ENCODE data around the gene PIK3R1. TPM values are rescaled to one million over a fixed set of nuclear protein-coding genes. Genes with fewer than 3 reads are reported as not detected.

PIK3R1 gene
- total and polyA plus RNA-seq, 4 donors, result 22.6 to 123 (median 47.3) TPM

DNA sequence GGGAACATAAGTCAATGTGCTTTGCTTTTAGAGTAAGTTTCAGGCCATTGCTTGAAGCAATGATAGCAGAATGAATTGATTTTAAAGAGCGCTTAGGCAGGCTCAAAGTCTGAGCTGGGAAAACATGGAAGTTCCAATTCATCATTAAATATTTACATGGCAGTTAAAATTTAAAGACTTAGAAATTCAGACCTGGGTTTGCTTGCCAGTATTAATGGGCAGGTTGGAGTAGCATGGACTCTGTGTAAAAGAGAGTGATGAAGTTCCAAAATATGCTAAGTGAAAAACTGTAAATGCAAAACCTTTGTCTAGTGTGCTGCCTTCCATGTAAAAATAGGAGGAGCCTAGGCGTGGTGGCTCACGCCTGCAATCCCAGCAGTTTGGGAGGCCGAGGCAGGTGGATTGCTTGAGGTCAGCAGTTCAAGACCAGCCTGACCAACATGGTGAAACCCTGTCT is 48.3 kb upstream of the PIK3R1 start:
- WGBS, result 36% methylated on average over 4 of the region's 4 CpGs
- no peak overlapping the region for H3K9ac ChIP-seq (ENCODE audit: low read depth in 1 of 2, low read length in 2 of 2)
- no peaks in the 10 kb centered on the region for H3K9me3 ChIP-seq (ENCODE audit: control insufficient read depth in 4 of 4, low read length in 3 of 4)
- no peaks in the 10 kb centered on the region for H3K27me3 ChIP-seq (ENCODE audit: control insufficient read depth in 4 of 4, insufficient read depth in 4 of 4, low read length in 3 of 4)
- TF ChIP-seq FOXA1 (IDR thresholded peaks at IDR 0.05) (no peak), RAD21 (IDR thresholded peaks at IDR 0.05) (peak in 1 of 2 donors; percentile 64), ATF3 (IDR thresholded peaks at IDR 0.05) (peak; percentile 59), MAX (IDR thresholded peaks at IDR 0.05) (peak; percentile 75), SP1 (IDR thresholded peaks at IDR 0.05) (peak; percentile 89), YY1 (IDR thresholded peaks at IDR 0.05) (peak; percentile 93), TAF1 (conservative IDR thresholded peaks at IDR 0.05) (peak; percentile 57), JUND (IDR thresholded peaks at IDR 0.05) (peak in 1 of 2 donors; percentile 86), GABPA (IDR thresholded peaks at IDR 0.05 in 1 of 2, conservative IDR thresholded peaks at IDR 0.05 in 1 of 2) (no peak), EGR1 (IDR thresholded peaks at IDR 0.05; ENCODE audit: low read depth in 2 of 2) (peak in 1 of 2 donors; percentile 56), HNF4G (IDR thresholded peaks at IDR 0.05) (peak; percentile 69), RXRA (IDR thresholded peaks at IDR 0.05) (peak; percentile 62 to 85), NR2F2 (IDR thresholded peaks at IDR 0.05) (no peak), FOXA2 (IDR thresholded peaks at IDR 0.05) (peak; percentile 77), HNF4A (conservative IDR thresholded peaks at IDR 0.05) (peak; percentile 92 to 93)
- TF ChIP-seq, protein P1, sequence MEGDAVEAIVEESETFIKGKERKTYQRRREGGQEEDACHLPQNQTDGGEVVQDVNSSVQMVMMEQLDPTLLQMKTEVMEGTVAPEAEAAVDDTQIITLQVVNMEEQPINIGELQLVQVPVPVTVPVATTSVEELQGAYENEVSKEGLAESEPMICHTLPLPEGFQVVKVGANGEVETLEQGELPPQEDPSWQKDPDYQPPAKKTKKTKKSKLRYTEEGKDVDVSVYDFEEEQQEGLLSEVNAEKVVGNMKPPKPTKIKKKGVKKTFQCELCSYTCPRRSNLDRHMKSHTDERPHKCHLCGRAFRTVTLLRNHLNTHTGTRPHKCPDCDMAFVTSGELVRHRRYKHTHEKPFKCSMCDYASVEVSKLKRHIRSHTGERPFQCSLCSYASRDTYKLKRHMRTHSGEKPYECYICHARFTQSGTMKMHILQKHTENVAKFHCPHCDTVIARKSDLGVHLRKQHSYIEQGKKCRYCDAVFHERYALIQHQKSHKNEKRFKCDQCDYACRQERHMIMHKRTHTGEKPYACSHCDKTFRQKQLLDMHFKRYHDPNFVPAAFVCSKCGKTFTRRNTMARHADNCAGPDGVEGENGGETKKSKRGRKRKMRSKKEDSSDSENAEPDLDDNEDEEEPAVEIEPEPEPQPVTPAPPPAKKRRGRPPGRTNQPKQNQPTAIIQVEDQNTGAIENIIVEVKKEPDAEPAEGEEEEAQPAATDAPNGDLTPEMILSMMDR (IDR thresholded peaks at IDR 0.05; ENCODE audit: low read depth, low read length, missing input control), result no peak
- TF ChIP-seq, protein P2, sequence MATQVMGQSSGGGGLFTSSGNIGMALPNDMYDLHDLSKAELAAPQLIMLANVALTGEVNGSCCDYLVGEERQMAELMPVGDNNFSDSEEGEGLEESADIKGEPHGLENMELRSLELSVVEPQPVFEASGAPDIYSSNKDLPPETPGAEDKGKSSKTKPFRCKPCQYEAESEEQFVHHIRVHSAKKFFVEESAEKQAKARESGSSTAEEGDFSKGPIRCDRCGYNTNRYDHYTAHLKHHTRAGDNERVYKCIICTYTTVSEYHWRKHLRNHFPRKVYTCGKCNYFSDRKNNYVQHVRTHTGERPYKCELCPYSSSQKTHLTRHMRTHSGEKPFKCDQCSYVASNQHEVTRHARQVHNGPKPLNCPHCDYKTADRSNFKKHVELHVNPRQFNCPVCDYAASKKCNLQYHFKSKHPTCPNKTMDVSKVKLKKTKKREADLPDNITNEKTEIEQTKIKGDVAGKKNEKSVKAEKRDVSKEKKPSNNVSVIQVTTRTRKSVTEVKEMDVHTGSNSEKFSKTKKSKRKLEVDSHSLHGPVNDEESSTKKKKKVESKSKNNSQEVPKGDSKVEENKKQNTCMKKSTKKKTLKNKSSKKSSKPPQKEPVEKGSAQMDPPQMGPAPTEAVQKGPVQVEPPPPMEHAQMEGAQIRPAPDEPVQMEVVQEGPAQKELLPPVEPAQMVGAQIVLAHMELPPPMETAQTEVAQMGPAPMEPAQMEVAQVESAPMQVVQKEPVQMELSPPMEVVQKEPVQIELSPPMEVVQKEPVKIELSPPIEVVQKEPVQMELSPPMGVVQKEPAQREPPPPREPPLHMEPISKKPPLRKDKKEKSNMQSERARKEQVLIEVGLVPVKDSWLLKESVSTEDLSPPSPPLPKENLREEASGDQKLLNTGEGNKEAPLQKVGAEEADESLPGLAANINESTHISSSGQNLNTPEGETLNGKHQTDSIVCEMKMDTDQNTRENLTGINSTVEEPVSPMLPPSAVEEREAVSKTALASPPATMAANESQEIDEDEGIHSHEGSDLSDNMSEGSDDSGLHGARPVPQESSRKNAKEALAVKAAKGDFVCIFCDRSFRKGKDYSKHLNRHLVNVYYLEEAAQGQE (IDR thresholded peaks at IDR 0.05), result peak; percentile 67
- TF ChIP-seq, protein P3, sequence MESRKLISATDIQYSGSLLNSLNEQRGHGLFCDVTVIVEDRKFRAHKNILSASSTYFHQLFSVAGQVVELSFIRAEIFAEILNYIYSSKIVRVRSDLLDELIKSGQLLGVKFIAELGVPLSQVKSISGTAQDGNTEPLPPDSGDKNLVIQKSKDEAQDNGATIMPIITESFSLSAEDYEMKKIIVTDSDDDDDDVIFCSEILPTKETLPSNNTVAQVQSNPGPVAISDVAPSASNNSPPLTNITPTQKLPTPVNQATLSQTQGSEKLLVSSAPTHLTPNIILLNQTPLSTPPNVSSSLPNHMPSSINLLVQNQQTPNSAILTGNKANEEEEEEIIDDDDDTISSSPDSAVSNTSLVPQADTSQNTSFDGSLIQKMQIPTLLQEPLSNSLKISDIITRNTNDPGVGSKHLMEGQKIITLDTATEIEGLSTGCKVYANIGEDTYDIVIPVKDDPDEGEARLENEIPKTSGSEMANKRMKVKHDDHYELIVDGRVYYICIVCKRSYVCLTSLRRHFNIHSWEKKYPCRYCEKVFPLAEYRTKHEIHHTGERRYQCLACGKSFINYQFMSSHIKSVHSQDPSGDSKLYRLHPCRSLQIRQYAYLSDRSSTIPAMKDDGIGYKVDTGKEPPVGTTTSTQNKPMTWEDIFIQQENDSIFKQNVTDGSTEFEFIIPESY (IDR thresholded peaks at IDR 0.05), result peak; percentile 85
- H3K27ac ChIP-seq (ENCODE audit: low read depth in 1 of 2, low read length in 2 of 2), result peak overlapping the region; percentile 42 to 63
- no peak overlapping the region for H3K4me3 ChIP-seq (ENCODE audit: low read depth in 1 of 3, low read length in 3 of 3)
- no peaks in the 10 kb centered on the region for H3K36me3 ChIP-seq (ENCODE audit: control insufficient read depth in 4 of 4, insufficient read depth in 3 of 4, low read depth in 1 of 4, low read length in 3 of 4)
- no peak for DNase-seq (ENCODE audit: low spot score)
- peaks cover 8 to 52% (median 41%) of the 10 kb centered on the region in 4 donors for H3K4me1 ChIP-seq (ENCODE audit: control insufficient read depth in 4 of 4, insufficient read depth in 4 of 4, low read length in 3 of 4)
